Nephron (organoid): Measurements from ENCODE around the gene TLE7.

Experiments used
- H3K27ac Mint-ChIP-seq, 3 experiments: 2 replicates each; pipeline ENCODE4 v1.8.0; 2020; ENCODE audit warnings: mixed read lengths in 3 of 3, mild to moderate bottlenecking in 2 of 3, moderate library complexity in 1 of 3
- H3K27me3 Mint-ChIP-seq: 2 replicates; pipeline ENCODE4 v1.8.0; 2021; ENCODE audit warnings: low read depth, mild to moderate bottlenecking, moderate library complexity, mixed read lengths
- H3K36me3 Mint-ChIP-seq: 2 replicates; pipeline ENCODE4 v1.8.0; 2020; ENCODE audit warnings: low read depth, mixed read lengths
- H3K4me1 Mint-ChIP-seq: 2 replicates; pipeline ENCODE4 v1.8.0; 2020; ENCODE audit warnings: mixed read lengths
- H3K4me3 Mint-ChIP-seq, 3 experiments: 2 replicates each; pipeline ENCODE4 v1.8.0; 2020; ENCODE audit warnings: mild to moderate bottlenecking in 3 of 3, mixed read lengths in 3 of 3, moderate library complexity in 2 of 3
- H3K9me3 Mint-ChIP-seq: 2 replicates; pipeline ENCODE4 v1.8.0; 2020; ENCODE audit warnings: mixed read lengths
- TF ChIP-seq, protein P1 (sequence below), 3 experiments: fragments of 200-600 bp; sonication (generic); IDR thresholded peaks; one replicate each; pipeline ENCODE4 v1.5.0; 2021; ENCODE audit warnings: antibody characterized with exemption in 3 of 3; ENCODE audit not compliant: unreplicated experiment in 3 of 3

The TLE7 gene

DNA sequence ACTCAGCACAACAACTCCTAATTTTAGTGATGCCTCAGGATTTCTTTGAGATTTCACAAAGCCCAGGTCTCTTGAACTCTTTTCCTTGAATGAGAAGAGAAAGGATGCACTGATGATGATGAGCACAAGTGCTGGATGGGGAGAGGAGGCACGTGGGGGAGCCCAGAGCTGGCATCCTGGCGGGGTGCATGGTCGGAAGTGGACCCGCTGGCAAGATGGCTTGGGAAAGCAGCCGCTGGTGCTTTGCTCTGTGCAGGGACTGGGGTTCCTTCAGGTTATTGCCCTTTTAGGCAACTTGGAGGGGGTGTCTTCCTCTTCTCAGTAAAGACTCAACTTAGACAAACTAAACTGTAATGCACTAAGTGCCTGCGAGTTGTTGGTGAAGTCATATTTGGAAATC lies 61.0 kb downstream of the TLE7 start:
- peaks cover 63% of the 10 kb centered on the region for H3K27me3 Mint-ChIP-seq
- H3K4me1 Mint-ChIP-seq = no peaks in the 10 kb centered on the region
- H3K9me3 Mint-ChIP-seq = peaks cover 2% of the 10 kb centered on the region
- H3K4me3 Mint-ChIP-seq = no peak overlapping the region
- H3K36me3 Mint-ChIP-seq = no peaks in the 10 kb centered on the region
- no peak overlapping the region for H3K27ac Mint-ChIP-seq
- TF ChIP-seq, protein P1, sequence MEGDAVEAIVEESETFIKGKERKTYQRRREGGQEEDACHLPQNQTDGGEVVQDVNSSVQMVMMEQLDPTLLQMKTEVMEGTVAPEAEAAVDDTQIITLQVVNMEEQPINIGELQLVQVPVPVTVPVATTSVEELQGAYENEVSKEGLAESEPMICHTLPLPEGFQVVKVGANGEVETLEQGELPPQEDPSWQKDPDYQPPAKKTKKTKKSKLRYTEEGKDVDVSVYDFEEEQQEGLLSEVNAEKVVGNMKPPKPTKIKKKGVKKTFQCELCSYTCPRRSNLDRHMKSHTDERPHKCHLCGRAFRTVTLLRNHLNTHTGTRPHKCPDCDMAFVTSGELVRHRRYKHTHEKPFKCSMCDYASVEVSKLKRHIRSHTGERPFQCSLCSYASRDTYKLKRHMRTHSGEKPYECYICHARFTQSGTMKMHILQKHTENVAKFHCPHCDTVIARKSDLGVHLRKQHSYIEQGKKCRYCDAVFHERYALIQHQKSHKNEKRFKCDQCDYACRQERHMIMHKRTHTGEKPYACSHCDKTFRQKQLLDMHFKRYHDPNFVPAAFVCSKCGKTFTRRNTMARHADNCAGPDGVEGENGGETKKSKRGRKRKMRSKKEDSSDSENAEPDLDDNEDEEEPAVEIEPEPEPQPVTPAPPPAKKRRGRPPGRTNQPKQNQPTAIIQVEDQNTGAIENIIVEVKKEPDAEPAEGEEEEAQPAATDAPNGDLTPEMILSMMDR (IDR thresholded peaks at IDR 0.05; ENCODE audit: unreplicated experiment in 3 of 3) = no peak
